Astrocyte of the spinal cord (primary cell): Measurements from ENCODE around the gene CYP2C19.
"Not testable (repeated sequence)": the region's sequence is repeated elsewhere in the genome, so short reads cannot be mapped to it uniquely, and the experiment has no call there.

ENCODE experiments used
- DNase-seq: peaks from one replicate; pipeline ENCODE4 v3.0.0; 2011; ENCODE audit warnings: low read depth, low spot score
- H3K4me3 ChIP-seq: 2 replicates; pipeline ENCODE4 v1.5.1; 2011; ENCODE audit warnings: low read depth, mild to moderate bottlenecking, low read length, moderate library complexity
- in situ Hi-C: cut with HindIII; loops from 2 replicates; pipeline ENCODE4 v1.10.0; 2017; ENCODE audit warnings: low sequenced_read_pairs
- TF ChIP-seq, protein P1 (sequence below): IDR thresholded peaks from 2 replicates; pipeline ENCODE4 v1.5.1; 2012; ENCODE audit warnings: low read depth, mild to moderate bottlenecking, low read length, inconsistent platforms

CYP2C19 gene

DNA sequence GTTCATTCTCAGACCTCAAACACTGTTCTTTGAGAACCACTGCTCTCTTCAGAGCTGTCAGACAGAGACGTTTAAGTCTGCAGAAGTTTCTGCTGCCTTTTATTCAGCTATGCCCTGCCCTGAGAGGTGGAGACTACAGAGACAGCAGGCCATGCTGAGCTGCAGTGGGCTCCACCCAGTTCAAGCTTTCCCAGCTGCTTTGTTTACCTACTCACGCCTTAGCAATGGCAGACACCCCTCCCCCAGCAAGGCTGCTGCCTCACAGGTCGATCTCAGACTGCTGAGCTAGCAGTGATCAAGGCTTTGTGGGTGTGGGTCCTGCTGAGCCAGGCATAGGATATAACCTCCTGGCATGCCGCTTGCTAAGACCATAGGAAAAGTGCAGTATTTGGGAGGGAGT lies 95.5 kb downstream of the CYP2C19 start:
- no peak overlapping the region for H3K4me3 ChIP-seq
- TF ChIP-seq, protein P1, sequence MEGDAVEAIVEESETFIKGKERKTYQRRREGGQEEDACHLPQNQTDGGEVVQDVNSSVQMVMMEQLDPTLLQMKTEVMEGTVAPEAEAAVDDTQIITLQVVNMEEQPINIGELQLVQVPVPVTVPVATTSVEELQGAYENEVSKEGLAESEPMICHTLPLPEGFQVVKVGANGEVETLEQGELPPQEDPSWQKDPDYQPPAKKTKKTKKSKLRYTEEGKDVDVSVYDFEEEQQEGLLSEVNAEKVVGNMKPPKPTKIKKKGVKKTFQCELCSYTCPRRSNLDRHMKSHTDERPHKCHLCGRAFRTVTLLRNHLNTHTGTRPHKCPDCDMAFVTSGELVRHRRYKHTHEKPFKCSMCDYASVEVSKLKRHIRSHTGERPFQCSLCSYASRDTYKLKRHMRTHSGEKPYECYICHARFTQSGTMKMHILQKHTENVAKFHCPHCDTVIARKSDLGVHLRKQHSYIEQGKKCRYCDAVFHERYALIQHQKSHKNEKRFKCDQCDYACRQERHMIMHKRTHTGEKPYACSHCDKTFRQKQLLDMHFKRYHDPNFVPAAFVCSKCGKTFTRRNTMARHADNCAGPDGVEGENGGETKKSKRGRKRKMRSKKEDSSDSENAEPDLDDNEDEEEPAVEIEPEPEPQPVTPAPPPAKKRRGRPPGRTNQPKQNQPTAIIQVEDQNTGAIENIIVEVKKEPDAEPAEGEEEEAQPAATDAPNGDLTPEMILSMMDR = no peak
- no peak for DNase-seq
- in situ Hi-C loops = no loop called here

- TF ChIP-seq, protein P1 = no peak
- in situ Hi-C loops = no loop called here
- no peak overlapping the region for H3K4me3 ChIP-seq
- no peak for DNase-seq
These were observed 96.6 kb downstream of the CYP2C19 start for GRCh38 chr10:94859086-94859485.

- in situ Hi-C loops = no loop called here
- TF ChIP-seq, protein P1 = no peak
- DNase-seq = no peak
- no peak overlapping the region for H3K4me3 ChIP-seq
These were observed 116.2 kb downstream of the CYP2C19 start for GRCh38 chr10:94878649-94879048.

GRCh38 chr10:94879214-94879613 lies 116.7 kb downstream of the CYP2C19 start:
- H3K4me3 ChIP-seq = no peak overlapping the region
- no peak for DNase-seq
- in situ Hi-C loops = no loop called here
- TF ChIP-seq, protein P1 = no peak

DNA sequence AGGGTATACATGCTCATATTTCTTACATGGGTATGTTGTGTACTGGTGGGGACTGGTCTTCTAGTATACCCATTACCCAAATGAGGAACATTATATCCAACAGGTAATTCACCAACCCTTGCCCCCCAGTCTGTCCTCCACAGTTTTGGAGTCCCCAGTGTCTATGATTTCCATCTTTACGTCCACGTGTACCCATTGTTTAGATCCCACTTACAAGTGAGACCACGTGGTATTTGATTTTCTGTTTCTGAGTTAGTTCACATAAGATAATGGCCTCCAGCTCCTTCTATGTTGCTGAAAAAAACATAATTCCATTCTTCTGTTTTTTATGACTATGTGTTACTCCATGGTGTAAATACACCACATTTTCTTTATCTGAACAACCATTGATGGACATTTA lies 126.6 kb downstream of the CYP2C19 start:
- no peak for DNase-seq
- H3K4me3 ChIP-seq = no peak overlapping the region
- in situ Hi-C loops = no loop called here
- TF ChIP-seq, protein P1 = no peak

- in situ Hi-C loops = no loop called here
- H3K4me3 ChIP-seq = no peak overlapping the region
- TF ChIP-seq, protein P1 = no peak
- DNase-seq = no peak
These were observed 128.0 kb downstream of the CYP2C19 start for GRCh38 chr10:94890264-94891022.

DNA sequence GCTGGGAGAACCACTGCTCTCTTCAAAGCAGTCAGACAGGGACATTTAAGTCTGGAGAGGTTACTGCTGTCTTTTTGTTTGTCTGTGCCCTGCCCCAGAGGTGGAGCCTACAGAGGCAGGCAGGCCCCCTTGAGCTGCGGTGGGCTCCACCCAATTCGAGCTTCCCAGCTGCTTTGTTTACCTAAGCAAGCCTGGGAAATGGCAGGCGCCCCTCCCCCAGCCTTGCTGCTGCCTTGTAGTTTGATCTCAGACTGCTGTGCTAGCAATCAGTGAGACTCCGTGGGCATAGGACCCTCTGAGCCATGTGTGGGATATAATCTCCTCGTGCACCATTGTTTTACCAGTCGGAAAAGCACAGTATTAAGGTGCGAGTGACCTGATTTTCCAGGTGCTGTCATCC lies 135.9 kb downstream of the CYP2C19 start:
- DNase-seq, in situ Hi-C loops, H3K4me3 ChIP-seq: not testable (repeated sequence)
